GM20431 (cell line): ENCODE measurements around the gene TBC1D5.

Source experiments
- in situ Hi-C: fragments of 300-500 bp; cut with MseI, MboI; formaldehyde crosslinking; loops from one replicate; pipeline ENCODE4 v1.15.0; 2020; ENCODE audit warnings: low sequenced_read_pairs; ENCODE audit not compliant: unreplicated experiment

Gene TBC1D5

GRCh38 chr3:17218587-17218986, 523.8 kb downstream of the TBC1D5 start:
- in situ Hi-C loops = no loop called here

- in situ Hi-C loops = no loop called here
These were observed 524.8 kb downstream of the TBC1D5 start for GRCh38 chr3:17217588-17217987.

GRCh38 chr3:17213102-17213501, 529.3 kb downstream of the TBC1D5 start:
- in situ Hi-C loops = no loop called here

GRCh38 chr3:17207979-17208378, 534.5 kb downstream of the TBC1D5 start:
- in situ Hi-C loops = no loop called here

- in situ Hi-C loops = no loop called here
These were observed 535.4 kb downstream of the TBC1D5 start for GRCh38 chr3:17207019-17207418.

- in situ Hi-C loops = no loop called here
These were observed 538.3 kb downstream of the TBC1D5 start for GRCh38 chr3:17204049-17204650.

GRCh38 chr3:17201538-17201937, 540.9 kb downstream of the TBC1D5 start:
- in situ Hi-C loops = no loop called here

DNA sequence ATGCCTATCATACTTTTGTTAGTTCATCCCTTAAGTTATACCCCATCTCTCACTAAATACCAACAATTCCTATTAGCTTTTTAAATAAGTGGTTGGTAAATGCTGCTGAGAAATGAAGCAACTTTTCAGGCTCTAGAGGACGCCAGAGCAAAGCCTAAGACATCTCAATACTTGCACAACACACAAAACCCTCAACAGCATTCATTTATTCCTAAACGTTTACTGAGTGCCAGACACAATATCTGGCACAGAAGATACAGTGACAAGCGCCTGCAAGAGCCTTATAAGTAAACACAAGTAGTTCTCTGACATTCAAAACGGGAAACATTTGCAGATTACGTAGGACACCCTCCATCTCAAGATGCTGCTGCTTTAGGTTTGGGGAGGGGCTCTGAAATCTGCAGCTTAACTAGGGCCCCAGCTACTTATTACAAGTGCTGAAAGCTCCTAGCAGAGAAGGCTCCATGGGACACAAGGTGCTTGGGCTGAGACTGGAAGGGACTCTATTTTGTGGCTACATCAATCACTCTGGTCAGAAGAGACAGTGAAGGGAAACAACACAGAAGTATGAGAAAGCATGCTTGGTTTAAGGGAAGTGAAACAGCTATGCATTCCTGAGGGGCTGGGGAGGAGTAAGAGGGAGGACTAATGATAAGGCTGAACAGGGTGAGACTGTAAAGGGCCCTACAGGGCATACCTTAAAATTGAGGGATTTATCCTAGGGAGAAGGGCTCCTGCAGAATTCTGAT, 546.4 kb downstream of the TBC1D5 start:
- in situ Hi-C loops = no loop called here

- in situ Hi-C loops = no loop called here
These were observed 547.2 kb downstream of the TBC1D5 start for GRCh38 chr3:17195192-17195611.

- in situ Hi-C loops = no loop called here
These were observed 548.3 kb downstream of the TBC1D5 start for GRCh38 chr3:17194116-17194515.

- in situ Hi-C loops = no loop called here
These were observed 549.4 kb downstream of the TBC1D5 start for GRCh38 chr3:17192995-17193394.

DNA sequence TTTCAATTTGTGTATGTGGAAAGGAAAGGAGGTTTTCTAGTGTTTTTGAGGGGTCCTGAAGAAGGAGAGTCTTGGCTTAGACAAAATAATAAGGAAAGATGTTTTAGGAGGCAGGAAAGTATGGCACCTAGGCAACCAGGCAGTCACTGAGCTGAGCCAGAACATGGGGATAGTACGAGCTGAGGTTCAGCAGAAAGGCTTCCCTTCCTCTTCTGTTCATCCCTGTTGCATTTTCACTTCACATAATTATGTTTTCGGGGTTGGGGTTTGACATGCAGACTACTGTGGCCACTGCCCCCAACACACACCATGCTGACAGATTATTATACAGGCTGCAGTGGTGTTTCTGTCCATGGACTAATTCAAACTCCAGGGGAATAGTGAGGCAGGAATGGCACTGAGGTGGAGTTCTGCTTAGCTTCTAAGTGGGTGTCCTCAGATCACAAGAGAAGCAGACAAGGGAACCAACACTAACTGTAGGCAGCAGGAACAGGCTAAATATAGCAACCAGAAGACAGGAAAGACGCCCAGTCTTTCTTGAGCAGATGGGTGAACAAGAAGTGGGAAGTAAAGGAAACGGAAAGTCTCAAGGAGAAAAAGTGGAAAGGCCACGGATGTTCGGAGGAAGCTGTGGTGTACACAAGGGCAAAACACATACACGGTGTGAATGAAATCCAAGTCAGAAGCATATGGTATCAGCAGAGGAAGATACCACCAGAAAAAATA, 551.9 kb downstream of the TBC1D5 start:
- in situ Hi-C loops = no loop called here

DNA sequence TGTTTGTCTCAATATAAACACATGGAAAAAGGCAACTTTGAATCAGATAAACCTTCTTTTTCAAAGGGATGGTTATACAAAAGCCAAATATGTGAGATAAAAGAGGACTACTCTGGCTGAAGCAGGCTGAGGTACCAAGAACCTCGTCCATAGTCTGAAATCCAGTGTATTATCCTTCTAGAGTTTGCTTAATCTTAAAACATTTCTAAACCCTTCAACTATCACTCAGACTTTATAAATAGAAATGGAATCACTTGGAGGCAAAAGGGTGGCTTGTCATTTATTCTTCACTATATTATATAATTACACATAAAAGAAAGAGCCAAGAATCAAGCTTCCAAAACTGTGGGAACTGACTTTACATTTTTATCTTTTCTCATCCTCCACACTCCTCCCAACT, 554.1 kb downstream of the TBC1D5 start:
- in situ Hi-C loops = no loop called here

GRCh38 chr3:17187589-17188184, 554.7 kb downstream of the TBC1D5 start:
- in situ Hi-C loops = no loop called here

GRCh38 chr3:17183951-17184550, 558.4 kb downstream of the TBC1D5 start:
- in situ Hi-C loops = no loop called here

- in situ Hi-C loops = no loop called here
These were observed 560.3 kb downstream of the TBC1D5 start for GRCh38 chr3:17182166-17182565.

- in situ Hi-C loops = no loop called here
These were observed 561.0 kb downstream of the TBC1D5 start for GRCh38 chr3:17181413-17181907.

DNA sequence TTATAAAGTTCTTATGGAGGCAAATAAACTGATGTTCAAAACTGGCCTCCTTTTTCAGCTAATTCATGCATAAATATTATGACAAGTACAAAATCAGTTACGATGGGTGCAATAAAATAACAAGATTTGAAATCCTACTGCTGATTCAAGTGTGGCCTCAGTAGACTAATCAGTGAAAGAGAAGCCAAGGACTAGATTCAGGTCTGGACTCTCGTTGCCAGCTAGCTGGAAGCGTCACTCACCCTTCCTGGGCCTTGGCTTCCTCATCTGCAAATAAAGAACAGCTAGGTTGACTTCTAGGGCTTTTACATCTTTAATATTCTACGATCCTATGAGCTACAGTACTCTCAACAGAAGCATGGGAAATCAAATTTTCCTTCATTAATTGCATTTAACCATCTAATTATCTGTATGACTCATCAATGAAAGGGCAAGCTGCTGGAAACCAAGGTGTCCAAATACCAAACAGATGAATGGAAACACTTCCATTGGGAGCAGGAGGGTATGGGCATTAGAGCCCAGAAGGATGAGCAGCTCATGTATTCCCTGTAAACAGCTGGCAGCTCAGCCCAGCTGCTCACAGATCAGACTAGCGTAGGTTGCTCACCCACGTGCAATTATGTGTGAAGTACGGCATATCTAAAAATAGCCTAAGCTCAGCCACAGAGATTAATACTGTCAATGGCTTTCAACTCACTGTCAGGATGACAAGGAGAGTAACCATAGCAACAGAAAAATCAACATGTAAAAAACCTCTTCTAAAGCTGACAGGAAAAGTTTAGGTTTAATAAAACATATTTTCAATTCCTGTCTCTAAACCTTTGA, 562.8 kb downstream of the TBC1D5 start:
- in situ Hi-C loops = no loop called here

DNA sequence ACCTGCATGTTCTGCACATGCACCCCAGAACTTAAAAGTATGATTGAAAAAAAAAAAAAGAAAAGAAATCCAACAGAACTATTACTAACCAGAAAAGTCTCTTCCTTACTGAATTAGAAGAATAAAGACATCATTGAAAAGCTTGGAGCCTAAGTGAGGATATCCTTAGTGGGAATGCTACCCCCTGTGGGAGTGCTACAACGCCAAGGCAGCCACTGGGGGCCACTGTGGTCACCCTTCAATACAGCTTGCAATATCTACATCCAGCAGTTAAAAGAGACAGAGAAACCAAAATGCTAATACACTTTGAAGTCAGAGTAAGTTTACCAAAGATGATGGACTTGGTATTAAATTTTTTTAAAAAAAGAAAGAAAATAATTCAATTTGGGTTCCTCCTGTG, 565.7 kb downstream of the TBC1D5 start:
- in situ Hi-C loops = no loop called here
